ENCODE measurements around the gene CERS1. TPM values are rescaled to one million over a fixed set of nuclear protein-coding genes. Genes with fewer than 3 reads are reported as not detected.

The CERS1 gene
- polyA plus RNA-seq, 3 donors = not detected

DNA sequence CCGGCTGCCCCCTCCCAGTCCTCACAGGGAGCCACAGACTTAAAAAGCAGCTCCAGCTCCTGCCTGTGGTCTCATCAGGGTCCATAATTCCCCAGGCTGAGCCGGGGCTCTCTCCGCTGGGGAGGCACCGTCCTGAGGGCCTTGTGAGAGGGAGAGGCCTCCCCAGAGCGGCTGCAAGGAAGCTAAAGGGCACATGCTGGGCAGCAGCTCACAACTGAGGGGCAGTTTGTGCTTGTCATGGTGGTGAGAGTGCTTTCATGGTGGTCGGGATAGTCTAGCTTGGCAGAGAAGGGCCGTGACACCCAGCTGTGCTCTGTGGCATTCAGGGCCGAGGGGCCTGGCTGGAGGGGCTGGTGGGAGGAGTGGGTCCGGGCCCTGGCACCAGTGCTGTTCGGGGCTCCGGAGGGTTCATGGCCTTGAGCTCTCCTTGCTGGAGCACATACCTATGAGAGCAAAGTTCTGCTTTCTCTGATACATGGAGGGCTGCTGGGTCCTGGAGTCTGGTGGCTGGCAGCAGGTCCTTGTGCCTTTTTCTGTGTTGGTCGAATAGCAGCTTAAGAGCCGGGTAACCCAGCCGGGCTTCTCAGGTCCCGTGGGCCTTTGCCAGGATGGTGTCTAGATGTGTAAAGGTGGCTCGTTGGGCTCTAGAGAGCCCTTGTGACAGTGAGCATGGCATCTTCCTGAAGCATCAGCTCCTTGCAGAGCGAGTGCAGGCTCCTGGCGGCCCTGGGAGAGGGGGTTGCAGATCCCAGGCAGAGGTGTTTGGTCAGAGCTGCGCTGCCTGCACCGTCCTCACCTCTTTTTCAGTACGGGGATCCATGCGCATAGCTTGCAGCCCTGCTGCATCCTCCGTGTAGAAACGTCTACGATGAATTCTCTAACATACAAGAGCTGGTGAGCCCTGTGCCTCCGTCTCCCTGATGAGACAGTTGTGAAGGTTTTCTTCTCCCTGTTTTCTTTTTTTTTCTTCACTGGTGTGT lies 55.4 kb downstream of the CERS1 start:
- peaks cover 100% of the 10 kb centered on the region for H3K79me2 ChIP-seq (ENCODE audit: insufficient read depth, low read length)
- peak in 1 of 3 donors; percentile 1 for DNase-seq
- WGBS (ENCODE audit: insufficient coverage) = 91% methylated on average over 23 of the region's 26 CpGs

More for the DNA sequence above, 55.4 kb downstream of the CERS1 start:
- Mint-ChIP-seq H3K4me1 (peaks cover 63% of the 10 kb centered on the region), H3K36me3 (peaks cover 24 to 61% of the 10 kb centered on the region in 2 donors), H3K4me3 (no peak overlapping the region), H3K9me3 (peaks cover 0 to 2% (median 0%) of the 10 kb centered on the region in 7 donors), H3K27me3 (ENCODE audit: low read depth in 3 of 3) (peaks cover 0 to 6% (median 0%) of the 10 kb centered on the region in 3 donors), H3K27ac (peak overlapping the region in 4 of 7 donors; percentile 26 to 73 (median 60))
- peaks cover 0 to 13% of the 10 kb centered on the region in 2 donors for H3K4me1 ChIP-seq (ENCODE audit: control insufficient read depth in 1 of 2, insufficient read depth in 2 of 2, low read length in 2 of 2)
- no peaks in the 10 kb centered on the region for H3K27me3 ChIP-seq (ENCODE audit: control insufficient read depth in 2 of 2, insufficient read depth in 2 of 2, low read length in 2 of 2)
- H3K9ac ChIP-seq (ENCODE audit: insufficient read depth, low read length, poor library complexity, severe bottlenecking) = no peak overlapping the region
- intact Hi-C loops (cut with micrococcal nuclease) = loop anchor here in 1 of 2 donors (10.0 kb wide), 1 partner anchor 136 kb away; no protein-coding TSS in a partner anchor
- H3K4me3 ChIP-seq (replicated peaks in 1 of 3; ENCODE audit: low read depth in 2 of 3, low read length in 3 of 3) = no peak overlapping the region
- H2AFZ ChIP-seq (ENCODE audit: insufficient read depth, low read depth, low read length, poor library complexity, severe bottlenecking) = no peak overlapping the region
- peaks cover 19 to 62% of the 10 kb centered on the region in 2 donors for H3K36me3 ChIP-seq (replicated peaks in 1 of 2; ENCODE audit: control insufficient read depth in 1 of 2, insufficient read depth in 2 of 2, low read length in 2 of 2)
- TF ChIP-seq, protein P1, sequence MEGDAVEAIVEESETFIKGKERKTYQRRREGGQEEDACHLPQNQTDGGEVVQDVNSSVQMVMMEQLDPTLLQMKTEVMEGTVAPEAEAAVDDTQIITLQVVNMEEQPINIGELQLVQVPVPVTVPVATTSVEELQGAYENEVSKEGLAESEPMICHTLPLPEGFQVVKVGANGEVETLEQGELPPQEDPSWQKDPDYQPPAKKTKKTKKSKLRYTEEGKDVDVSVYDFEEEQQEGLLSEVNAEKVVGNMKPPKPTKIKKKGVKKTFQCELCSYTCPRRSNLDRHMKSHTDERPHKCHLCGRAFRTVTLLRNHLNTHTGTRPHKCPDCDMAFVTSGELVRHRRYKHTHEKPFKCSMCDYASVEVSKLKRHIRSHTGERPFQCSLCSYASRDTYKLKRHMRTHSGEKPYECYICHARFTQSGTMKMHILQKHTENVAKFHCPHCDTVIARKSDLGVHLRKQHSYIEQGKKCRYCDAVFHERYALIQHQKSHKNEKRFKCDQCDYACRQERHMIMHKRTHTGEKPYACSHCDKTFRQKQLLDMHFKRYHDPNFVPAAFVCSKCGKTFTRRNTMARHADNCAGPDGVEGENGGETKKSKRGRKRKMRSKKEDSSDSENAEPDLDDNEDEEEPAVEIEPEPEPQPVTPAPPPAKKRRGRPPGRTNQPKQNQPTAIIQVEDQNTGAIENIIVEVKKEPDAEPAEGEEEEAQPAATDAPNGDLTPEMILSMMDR (IDR thresholded peaks at IDR 0.05) = no peak
- H4K20me1 ChIP-seq (ENCODE audit: insufficient read depth, low read length) = peaks cover 100% of the 10 kb centered on the region
- H3K27ac ChIP-seq (ENCODE audit: low read depth in 1 of 2, low read length in 2 of 2) = peak overlapping the region in 1 of 2 donors; percentile 42
- H3K9me3 ChIP-seq (replicated peaks in 1 of 2; ENCODE audit: control insufficient read depth in 1 of 2, insufficient read depth in 1 of 2, low read length in 2 of 2) = no peaks in the 10 kb centered on the region
- H3K4me2 ChIP-seq (replicated peaks; ENCODE audit: extremely low read depth, low read length, poor library complexity, severe bottlenecking) = no peak overlapping the region

Data from CD14-positive monocyte (primary cell).